GM19238 (cell line): ENCODE measurements around the gene TKTL1.

Source experiments
- DNase-seq: peaks from one replicate; pipeline ENCODE4 v3.0.0; 2011; ENCODE audit warnings: low spot score; ENCODE audit not compliant: insufficient read length

Gene TKTL1

DNA sequence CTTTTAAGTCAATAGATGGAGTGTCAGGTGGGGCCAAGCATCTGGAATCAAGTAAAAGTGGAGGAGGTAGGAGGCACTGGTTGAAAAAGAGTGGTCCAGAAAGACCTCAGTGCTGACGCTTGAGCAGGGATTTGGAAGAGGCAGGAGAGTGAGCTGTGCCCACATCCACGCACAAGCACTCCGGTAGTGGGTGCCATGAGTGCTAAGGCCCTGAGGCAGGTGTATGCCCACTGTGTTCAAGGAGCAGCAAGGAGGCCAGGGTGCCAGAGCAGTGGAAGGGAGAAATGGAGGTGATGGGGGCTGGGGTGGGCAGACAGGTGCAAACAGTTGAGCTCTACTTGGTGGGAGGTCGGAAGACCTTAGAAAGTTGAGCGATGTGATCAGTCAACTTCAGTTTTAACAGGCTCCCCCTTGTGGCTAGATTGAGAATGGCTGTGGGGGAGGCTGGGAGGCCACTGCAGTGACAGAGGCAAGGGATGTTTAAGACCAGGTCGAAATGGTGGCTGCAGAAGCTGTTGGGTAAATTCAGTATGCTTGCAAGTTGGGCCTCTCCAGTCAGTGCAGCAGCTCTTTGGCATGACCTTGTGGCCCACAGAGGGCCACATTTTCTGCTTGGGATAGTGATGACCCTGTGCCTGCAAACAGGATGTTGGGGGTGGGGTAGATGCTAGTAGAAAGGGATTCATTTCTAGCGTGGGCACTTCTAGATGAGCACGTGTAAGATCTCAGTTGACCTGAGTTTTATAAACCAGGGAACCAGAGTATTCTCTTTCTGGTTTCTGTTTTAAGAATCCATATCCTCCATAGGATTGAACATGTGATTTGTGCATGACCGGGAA is 12.7 kb downstream of the TKTL1 start:
- peak; percentile 26 for DNase-seq

DNA sequence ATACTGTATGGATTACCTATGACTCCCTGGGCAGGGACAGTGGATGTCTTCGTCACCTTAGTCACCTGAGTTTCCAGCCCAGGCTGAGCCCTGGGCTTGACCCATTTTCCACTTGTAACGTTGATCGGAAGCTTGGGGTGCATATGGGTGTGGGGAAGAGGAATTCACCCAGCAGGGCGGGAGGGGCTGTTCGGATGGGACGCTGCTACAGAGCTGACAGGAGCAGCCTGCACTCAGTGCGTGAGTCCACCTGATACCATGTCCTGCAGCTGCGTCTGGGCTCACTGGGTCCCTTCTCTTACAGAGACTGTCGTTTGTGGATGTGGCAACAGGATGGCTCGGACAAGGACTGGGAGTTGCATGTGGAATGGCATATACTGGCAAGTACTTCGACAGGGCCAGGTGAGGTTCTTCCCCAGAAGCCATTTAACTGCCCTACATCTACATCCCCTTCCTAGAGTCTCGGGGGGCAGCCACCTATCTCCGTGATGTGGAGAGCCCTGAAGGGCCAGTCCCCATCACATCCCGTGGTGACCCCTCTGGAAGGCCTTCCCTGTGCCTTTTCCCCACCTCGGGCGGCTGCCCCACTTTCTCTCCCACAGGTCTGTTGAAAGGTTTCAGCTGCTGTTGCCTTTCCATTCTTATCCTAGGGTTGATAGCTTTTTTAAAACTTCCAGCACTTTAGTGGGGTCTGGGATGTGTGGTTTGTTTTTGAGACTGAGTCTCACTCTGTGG is 13.6 kb downstream of the TKTL1 start:
- no peak for DNase-seq

DNA sequence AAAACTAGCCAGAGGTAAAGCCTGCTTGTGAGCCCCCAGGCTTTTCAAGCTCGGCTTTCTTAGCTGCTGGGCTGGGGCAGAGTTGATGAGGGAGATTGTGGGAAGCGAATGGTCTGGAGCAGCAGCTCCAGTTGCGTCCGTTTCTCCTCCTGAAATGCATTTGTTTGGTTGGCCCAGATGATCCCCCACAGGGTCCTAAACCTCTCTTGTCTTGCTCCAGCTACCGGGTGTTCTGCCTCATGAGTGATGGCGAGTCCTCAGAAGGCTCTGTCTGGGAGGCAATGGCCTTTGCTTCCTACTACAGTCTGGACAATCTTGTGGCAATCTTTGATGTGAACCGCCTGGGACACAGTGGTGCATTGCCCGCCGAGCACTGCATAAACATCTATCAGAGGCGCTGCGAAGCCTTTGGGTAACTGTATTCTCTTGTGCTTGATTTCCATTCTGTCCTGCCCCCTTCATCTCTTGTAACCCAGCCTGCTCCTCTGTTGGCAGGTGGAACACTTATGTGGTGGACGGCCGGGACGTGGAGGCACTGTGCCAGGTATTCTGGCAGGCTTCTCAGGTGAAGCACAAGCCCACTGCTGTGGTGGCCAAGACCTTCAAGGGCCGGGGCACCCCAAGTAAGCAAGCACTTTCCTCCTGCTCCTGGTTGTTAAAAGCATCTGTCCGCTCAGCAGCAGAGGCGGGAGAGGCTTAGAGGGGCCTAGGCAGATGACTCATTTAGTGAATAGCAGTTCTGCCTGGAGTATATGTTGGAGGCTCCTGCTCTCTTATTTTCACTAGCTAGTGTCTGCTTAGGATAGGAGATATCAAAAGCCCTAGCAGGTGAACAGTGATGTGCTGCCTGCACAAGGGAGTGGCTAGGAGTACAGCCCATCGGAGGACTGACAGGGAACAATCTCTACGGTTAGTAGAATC is 15.3 kb downstream of the TKTL1 start:
- DNase-seq: no peak

DNA sequence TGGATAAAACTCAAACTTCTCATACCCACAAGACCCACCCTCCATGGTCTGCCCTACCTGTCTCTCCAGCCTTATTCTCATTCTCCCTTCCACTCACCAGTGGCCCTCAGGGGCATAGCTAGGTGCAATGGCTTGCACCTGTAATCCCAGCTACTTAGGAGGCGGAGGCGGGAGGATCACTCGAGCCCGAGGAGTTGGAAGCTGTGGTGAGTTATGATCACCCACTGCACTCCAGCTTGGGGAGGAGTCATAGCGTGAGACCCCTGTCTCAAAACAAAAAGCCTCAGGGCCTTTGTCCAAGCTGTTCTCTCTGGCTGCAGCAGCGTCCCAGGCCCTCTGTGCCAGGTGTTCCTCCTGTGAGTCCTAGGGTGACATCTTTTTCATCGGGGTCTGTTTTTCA is 16.5 kb downstream of the TKTL1 start:
- no peak for DNase-seq

DNA sequence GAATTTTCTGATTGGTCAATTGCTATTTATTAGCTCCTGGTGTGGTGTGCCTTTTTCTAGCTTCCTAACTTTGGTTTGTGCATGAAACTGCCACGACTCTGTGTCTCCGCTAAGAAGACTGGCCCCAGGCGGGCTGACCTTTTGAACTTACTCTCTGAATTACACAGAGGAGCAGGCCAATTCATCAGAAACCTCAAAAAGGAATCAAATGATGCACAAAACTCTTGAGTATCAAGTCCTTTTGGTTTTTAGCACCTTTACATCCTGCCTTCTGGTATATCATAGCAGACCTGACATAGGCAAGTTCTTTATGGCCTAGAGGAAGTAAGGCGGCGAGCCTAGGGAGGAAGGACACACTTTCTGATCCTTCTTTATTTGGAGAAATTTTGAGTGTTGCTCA is 17.6 kb downstream of the TKTL1 start:
- no peak for DNase-seq

DNA sequence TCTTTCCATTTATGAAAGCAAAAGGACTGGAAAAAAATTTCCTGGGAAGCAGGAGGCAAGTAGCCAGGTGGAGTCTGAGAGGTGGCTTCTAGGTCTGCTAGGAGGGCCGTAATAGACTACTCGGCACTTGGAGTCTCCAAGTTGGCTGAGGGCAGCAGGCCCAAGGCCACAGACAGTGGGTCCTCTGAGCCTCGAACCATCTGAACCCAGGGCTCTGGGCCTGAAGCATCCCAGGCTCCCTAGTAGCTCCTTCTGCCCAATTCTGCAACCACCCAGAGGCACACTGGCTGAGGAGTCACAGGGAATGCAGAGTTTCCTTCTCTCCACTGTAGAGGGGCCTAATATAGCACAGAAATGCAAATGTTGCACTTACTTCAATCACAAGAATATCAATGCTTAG is 19.8 kb downstream of the TKTL1 start:
- no peak for DNase-seq

DNA sequence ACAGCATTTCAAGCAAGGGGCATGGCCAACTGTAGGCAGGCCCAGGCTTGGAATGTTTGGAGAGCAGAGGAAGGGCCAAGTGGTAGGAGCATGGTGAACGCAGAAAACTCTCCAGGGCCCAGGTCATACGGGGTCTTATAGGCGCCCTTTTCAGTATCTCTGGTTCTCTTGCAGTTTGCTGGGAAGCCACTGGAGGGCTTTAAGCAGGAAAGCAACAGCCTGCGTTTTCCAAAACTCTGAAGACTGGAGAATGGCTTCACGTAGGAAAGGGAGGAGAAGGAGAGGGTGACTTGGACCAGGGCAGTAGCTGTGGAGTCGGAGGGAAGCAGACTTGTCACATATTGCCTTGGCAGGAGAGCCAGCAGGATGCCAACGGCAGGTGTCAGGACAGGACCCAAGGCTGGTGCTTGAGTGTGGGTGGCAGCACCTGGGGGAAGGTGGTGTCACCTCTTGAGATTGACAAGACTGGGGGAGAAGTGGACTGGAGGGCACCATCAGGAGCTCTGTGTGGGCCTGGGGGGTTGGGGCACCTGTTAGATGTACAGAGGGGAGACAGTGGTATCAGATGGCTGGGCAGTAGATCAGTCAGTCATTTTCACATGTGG is 21.9 kb downstream of the TKTL1 start:
- no peak for DNase-seq

DNA sequence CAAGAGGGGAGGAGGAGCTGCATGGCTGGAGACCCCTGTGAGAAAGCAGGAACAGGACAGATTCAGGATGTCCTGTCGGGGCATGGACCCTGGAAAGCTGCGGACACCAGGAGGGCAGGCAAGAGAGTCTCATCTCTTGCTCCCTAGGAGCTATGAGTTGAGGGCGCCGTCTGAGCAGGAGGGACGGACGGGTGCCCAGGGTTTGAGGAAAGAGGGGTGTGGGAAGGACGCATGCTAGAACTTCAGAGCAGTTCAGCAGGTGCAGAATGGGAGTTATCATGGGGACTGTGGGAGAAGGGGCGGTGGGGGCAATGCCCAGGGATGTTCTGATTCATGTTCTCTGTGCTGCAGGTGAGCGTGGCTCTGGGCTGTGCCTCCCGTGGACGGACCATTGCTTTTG is 24.8 kb downstream of the TKTL1 start:
- no peak for DNase-seq

DNA sequence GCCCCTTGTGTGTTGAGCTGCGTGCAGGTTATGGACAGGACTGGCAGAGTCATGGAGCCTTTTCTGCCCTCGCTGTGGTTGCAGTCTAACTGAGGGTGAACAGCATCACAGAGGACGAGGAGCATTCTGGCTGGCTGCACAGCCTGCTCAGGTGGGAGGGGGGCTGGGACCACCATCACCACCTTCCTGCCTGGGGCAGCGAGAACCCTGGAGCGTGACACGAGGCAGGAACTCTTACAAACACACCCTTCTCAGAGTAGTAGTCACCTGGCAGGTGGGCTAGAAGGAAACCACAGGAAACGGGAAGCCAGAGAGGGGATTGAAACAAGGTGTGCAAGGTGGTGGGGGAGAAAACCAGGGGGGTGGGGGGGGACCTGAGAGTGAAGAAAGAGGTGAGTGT is 25.6 kb downstream of the TKTL1 start:
- DNase-seq: no peak

DNA sequence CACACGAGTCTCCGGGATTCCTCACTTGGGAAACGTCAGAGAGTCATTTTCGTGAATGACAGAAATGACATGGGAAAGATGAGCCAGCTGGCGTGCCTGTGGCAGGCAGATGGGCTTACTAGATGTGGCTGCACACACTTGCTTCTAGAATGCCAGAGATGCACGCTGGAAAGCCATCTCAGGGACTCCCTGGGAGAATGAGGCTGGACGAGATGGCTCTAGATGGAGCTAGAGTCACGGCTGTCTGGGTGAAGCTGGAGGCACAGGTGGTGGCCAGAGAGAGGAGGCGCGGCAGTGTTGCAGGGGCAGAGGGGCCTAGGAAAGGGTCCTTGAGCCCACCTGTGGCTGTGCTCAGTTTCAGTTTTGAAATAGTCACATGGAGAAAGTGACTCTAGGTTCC is 26.0 kb downstream of the TKTL1 start:
- no peak for DNase-seq

DNA sequence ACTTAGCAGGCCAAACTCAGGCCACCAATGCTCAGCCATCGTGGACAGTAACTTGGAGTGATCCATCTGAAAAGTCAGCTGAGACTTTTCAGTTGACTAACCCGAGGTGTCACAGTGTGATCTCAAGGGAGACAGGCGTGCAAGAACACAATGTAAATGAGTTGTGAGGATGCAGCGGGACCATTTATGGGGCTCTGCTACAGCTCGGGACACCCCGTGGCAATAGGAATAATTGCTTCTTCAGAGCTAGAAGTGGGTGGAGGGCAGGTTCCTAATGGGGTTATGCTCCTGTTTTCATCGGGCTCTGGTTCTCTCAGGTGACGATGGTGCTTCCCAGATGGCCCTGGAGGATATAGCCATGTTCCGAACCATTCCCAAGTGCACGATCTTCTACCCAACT is 27.3 kb downstream of the TKTL1 start:
- no peak for DNase-seq

DNA sequence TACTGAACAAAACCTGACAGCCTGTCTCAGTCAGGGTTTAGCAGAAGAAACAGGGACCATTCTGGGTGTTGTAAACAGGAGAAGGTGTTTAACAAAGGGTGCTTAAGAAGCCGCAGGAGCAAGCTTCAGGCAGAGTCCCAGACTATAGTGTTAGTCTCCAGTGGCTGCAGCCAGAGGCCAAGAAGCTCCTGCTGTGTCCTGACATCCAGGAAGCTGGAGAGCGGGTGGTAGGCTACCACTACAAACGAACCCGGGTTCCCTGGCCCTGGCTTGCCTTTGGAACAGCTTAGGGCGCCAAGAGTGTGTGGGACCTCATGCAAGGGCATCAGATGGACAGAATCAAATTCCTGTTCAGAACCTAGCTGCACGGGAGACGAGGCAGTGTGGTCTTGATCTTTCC is 27.9 kb downstream of the TKTL1 start:
- no peak for DNase-seq

DNA sequence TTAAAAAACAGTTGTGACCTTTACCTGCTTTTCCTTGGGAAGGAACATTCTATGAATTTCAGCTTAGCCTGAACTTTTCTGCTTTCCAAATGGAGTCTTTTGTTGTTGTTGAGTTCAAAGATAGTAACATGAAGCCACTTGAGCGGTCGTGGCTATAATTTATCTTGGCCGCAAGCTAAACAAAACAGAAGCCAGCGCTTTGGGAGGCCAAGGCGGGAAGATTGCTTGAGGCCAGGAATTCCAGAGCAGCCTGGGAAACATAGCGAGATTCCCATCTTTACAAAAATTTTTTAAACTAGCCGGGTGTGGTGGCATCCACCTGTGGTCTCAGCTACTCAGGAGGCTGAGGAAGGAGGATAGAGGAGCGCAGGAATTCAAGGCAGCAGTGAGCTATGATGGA is 29.9 kb downstream of the TKTL1 start:
- DNase-seq: no peak

DNA sequence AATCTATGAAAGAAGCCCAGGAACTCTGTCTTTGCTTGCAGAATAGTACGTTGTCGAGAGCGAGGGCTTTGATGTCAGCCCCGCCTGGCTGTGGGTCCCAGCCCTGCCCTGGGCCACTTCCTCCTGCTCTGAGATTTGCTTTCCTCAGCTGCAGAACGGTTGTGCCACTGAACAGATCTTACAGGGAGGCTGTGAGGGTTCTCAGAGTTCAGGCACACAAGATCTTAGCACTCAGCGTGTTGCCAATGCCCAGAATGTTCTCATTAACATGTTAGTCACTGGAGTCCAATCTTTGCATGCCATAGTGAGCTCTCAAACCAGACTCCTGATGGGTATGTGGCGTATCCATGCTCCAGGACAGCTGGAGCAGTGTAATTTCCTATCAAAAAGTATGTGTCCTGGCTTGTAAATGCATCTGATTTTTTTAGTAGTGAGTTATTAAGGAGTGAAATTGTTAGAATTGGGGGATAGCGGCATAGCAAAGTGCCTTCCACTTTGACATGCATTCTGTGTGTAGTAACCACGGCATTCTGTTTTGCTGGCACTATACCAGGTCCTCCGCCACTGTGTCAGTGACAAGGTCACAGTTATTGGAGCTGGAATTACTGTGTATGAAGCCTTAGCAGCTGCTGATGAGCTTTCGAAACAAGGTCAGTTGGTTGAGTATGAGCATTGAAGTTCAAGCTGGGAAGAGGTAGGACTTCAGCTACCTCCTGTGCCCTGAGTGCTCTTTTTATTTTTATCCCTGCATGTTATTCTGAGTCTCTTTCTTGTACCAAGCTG is 31.6 kb downstream of the TKTL1 start:
- DNase-seq: no peak

DNA sequence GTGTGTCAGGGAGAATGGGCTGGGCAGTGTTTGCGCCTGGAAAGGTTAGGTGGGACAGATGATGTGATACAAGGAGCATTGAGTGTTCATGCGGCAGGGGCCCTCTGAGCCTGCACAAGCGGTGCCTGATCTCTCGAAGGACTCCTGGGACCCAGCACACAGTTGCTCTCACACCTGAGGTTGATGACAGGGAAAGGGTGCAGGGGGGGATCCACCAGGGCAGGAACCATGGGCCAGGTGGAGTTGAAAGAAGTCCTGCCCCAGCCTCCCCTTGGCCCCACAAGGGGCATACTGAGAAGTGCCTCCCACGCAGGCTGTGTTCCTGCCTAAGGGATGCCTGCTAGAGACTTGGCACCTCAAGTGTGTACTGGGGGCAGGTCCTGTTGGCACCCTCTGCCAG is 33.1 kb downstream of the TKTL1 start:
- no peak for DNase-seq

DNA sequence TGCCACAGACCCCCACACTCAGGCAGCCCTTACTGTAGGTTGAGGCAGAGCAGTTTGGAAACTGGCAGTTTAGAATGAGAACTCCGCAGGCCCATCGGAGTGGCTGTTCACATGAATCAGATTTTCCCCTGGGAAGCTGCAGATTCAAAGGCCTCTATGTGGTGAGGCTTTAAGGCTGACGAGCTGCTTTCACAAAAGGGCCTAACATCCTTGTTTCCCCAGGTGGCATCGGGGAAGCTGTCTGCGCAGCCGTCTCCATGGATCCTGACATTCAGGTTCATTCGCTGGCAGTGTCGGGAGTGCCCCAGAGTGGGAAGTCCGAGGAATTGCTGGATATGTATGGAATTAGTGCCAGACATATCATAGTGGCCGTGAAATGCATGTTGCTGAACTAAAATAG is 33.7 kb downstream of the TKTL1 start:
- no peak for DNase-seq

DNA sequence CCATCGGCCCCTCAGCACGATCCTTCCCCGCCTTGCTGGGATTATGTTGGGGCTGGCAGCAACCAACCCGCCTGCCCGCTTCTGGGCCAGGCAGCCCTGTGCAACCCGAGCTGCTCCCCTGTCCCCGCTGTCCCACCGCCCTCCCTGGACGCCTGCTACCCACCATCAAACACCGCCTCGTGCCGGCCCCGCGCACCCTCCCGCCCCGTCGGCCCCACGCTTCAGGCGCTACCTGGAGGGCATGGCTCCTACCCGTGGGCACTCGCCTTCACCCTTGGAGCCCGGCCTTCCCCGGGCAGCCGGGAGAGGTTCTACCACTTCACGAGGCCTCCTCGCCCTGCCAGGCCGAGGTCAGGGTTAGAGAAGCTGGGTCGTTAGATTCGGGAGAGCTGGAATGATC is 37.0 kb downstream of the TKTL1 start:
- no peak for DNase-seq

DNA sequence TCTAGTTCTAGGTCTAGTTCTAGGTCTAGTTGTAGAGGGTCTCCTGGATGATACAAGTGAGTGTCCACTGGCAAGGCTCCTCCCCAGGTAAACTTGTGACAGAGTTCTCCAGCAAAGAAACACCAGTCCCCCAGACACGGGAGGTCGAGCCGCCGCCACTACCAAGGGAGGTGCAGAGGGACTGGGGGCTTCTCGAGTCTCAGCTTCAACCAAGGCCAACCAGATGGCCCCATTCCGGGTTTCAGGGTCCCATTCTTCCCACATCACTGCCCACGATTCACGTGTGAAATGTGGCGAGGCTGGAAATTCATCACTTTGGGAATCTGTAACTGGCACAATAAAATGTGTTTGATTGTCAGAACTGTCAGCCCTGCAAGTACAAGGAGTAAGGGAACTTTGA is 37.5 kb downstream of the TKTL1 start:
- no peak for DNase-seq

DNA sequence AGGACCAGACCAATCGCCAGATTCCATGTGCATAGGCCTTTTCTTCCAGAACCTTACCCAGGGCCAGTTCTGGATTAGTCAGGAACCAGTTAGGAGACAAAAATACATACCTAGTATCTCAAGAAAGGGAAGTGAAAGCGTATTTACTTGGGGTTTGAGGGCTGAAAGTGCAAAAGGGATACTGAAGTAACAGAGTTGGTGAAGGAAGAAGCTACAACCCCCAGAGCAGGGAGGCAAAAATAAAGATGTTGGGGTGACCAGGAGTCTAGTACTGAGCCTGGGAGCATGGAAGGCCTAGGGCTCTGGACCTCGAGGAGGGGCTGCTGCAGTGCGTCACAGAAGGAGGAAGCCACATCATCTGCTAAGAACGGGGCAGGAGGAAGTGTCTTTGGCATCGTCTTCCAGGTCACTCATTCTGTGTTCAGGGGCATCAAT is 38.3 kb downstream of the TKTL1 start:
- no peak for DNase-seq

DNA sequence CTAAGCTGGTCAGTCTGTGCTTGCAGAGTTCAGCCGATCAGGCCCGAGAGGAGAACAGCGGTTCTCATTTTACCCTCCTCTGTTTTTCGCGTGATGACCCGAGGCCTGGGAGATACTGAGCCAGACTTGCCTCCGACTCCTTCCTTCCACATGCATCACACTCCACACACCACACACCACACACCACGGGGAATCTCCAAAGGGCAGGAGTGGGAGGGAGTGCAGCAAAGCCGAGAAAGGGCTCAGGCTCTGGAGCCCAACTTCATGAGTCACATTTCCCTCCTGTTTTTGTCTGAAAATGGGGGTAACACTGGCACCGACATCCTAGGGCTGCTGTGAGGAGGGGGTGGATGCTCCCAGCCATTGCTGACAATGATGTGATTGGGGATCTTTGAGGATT is 38.9 kb downstream of the TKTL1 start:
- no peak for DNase-seq
